ENCODE measurements around the gene EIPR1.

EIPR1 gene

DNA sequence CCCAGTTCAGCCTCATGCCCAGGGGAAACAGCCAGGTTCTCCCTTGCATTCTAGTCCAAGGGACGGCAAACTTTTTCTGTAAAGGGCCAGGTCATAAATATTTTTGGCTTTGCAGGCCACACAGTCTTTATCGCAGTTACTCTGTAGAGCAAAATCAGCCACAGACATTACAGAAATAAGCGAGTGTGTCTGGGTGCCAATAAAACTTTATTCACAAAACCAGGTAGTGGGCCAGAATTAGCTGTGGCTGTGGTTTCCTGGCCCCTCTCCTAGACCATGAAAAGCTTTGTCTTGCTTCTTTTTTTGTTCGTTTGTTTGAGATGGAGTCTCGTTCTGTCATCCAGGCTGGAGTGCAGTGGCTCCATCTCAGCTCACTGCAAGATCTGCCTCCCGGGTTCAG is 80.1 kb downstream of the EIPR1 start:
- H3K27ac ChIP-seq: no peak overlapping the region
- TF ChIP-seq, protein P1, sequence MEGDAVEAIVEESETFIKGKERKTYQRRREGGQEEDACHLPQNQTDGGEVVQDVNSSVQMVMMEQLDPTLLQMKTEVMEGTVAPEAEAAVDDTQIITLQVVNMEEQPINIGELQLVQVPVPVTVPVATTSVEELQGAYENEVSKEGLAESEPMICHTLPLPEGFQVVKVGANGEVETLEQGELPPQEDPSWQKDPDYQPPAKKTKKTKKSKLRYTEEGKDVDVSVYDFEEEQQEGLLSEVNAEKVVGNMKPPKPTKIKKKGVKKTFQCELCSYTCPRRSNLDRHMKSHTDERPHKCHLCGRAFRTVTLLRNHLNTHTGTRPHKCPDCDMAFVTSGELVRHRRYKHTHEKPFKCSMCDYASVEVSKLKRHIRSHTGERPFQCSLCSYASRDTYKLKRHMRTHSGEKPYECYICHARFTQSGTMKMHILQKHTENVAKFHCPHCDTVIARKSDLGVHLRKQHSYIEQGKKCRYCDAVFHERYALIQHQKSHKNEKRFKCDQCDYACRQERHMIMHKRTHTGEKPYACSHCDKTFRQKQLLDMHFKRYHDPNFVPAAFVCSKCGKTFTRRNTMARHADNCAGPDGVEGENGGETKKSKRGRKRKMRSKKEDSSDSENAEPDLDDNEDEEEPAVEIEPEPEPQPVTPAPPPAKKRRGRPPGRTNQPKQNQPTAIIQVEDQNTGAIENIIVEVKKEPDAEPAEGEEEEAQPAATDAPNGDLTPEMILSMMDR (conservative IDR thresholded peaks at IDR 0.05): no peak

DNA sequence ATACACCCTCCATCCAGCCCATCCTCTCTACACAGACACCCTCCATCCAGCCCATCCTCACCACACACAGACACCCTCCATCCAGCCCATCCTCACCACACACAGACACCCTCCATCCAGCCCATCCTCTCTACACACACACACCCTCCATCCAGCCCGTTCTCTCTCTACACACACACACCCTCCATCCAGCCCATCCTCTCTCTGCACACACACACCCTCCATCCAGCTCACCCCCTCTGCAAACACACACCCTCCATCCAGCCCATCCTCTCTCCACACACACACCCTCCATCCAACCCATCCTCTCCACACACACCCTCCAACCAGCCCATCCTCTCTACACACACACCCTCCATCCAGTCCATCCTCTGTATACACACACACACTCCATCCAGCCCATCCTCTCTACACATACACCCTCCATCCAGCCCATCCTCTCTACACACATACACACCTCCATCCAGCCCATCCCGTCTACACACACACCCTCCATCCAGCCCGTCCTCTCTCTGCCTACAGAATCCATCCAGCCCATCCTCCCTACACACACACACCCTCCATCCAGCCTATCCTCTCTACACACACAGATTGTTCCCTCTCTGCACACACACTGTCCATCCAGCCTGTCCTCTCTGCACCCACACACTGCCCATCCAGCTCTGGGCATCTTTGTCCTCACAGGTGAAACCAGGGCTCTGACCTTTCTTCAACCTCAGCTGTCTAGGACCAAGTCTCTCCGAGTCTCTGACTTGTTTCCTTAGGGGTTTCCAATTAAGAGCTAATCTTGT is 81.2 kb downstream of the EIPR1 start:
- TF ChIP-seq, protein P1 (conservative IDR thresholded peaks at IDR 0.05): no peak
- no peak overlapping the region for H3K27ac ChIP-seq

DNA sequence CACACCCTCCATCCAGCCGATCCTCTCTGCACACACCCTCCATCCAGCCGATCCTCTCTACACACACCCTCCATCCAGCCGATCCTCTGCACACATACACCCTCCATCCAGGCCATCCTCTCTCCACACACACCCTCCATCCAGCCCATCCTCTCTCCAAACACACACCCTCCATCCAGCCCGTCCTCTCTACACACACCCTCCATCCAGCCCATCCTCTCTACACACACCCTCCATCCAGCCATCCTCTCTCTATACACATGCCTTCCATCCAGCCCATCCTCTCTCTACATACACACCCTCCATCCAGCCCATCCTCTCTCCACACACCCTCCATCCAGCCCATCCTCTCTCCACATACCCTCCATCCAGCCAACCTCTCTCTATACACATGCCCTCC is 83.1 kb downstream of the EIPR1 start:
- TF ChIP-seq, protein P1 (conservative IDR thresholded peaks at IDR 0.05): no peak
- no peak overlapping the region for H3K27ac ChIP-seq

DNA sequence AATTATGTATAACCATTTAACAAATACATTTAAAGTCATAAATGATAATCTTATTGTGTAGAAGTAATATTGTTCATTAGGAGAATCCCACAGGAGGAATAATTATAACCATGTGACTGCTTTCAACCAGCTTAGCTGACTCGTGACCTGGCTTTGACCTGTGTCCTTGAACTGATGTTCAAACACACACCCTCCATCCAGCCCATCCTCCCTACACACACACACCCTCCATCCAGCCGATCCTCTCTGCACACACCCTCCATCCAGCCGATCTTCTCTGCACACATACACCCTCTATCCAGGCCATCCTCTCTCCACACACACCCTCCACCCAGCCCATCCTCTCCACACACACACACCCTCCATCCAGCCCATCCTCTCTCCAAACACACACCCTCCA is 83.5 kb downstream of the EIPR1 start:
- H3K27ac ChIP-seq: no peak overlapping the region
- TF ChIP-seq, protein P1 (conservative IDR thresholded peaks at IDR 0.05): no peak

DNA sequence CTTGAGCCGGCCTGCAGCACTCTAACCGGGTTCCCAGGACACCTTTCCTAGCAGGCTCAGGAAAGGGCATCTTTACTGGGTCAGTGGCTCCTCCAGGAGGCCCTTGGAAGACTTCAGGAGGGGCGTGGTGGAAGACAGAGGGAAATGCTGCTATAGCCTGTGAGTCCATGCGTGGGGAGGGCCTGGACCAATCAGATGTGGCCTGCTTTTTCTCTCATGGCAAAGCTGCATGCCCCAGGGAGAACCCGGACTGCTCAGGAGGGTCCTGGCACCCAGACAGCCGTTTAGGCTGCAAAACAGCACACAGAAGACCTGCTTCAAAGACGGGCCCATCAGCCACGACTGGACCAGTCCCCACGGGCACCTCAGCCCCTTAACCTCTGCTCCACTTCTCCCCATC is 84.4 kb downstream of the EIPR1 start:
- H3K27ac ChIP-seq: no peak overlapping the region
- TF ChIP-seq, protein P1 (conservative IDR thresholded peaks at IDR 0.05): no peak

DNA sequence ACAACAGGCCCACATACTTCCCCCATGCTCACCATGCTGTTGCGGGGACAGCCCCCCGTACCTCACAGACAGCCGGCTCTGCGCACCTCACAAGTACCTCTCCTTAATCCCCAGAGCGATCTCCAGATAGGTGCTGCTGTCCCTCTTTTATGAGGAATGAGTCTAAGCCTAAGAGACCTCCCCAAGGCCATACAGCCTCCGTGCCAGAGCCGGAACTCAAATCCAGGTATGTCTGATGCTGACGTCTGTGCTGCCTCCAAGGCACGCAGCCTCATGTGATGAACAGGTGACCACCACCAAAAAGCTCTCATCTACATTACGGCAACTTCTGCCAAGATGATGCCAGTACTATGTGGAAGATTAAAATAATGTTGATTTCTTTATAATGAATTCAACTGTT is 85.2 kb downstream of the EIPR1 start:
- TF ChIP-seq, protein P1 (conservative IDR thresholded peaks at IDR 0.05): no peak
- no peak overlapping the region for H3K27ac ChIP-seq

DNA sequence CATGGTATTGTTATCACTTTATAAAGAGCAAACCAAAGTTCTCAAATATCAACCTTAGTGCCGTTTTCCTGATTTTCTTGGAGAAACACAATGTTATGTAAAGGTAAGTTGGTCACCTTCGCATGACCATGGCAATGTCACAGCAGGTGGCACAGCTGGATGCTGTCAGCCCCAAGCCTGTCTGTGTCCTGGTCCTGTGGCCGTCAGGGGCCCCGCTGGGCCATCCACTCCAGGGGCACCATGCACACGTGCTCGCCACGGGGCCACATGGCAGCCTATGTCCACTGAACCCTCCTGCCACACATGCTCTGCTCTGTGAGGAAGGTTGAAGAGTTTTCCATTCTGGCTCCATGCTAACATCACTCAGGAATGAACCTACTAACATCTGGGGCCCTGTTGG is 85.9 kb downstream of the EIPR1 start:
- no peak overlapping the region for H3K27ac ChIP-seq
- TF ChIP-seq, protein P1 (conservative IDR thresholded peaks at IDR 0.05): no peak
